Pancreas (tissue), 10 donors: ENCODE measurements around the gene POU3F4. TPM values are rescaled to one million over a fixed set of nuclear protein-coding genes. Genes with fewer than 3 reads are reported as not detected.

Experiments
- ATAC-seq, 4 donors: fragments of 200-7000 bp; cut with Tn5 transposase; one replicate each; pipeline versions ENCODE4 v1.8.0 to v1.9.1; 2020; ENCODE audit warnings: mild to moderate bottlenecking in 4 of 4, moderate library complexity in 4 of 4
- DNase-seq, 6 donors: peaks; one replicate each; pipeline ENCODE4 v3.0.0-alpha.2; 2020
- FAIRE-seq: peaks from 2 replicates; lab custom pipeline; 2012; peaks lifted over from hg19 to GRCh38; lab: Jason Lieb, UNC
- H3K27ac ChIP-seq, 4 donors: fragments of 200-600 bp; sonication (generic); 1 replicate in 3 of 4; 2 replicates in 1 of 4; pipeline versions ENCODE4 v1.5.0 to v1.8.0; 2020
- H3K27me3 ChIP-seq, 4 donors: fragments of 200-600 bp; one replicate each; pipeline ENCODE4 v1.8.0; 2021
- H3K36me3 ChIP-seq, 3 donors: fragments of 200-600 bp; sonication (generic) in 1 of 3; one replicate each; pipeline versions ENCODE4 v1.5.0 to v1.8.0; 2020 to 2021
- H3K4me1 ChIP-seq, 3 donors: fragments of 200-600 bp; one replicate each; pipeline ENCODE4 v1.8.0; 2021
- H3K4me3 ChIP-seq, 4 donors: fragments of 200-600 bp; sonication (generic) in 2 of 4; one replicate each; pipeline versions ENCODE4 v1.5.0 to v1.8.0; 2020 to 2021
- H3K9me3 ChIP-seq, 4 donors: fragments of 200-600 bp; one replicate each; pipeline ENCODE4 v1.8.0; 2021
- WGBS, 2 donors: extraction: QIAGEN DNeasy Blood & Tissue Kit; methylation state at CpG; one replicate each; pipeline ENCODE4 v1.1.7; 2013; 5-methylcytosine and 5-hydroxymethylcytosine counted together
- intact Hi-C, 3 donors: fragments of 100-400 bp; cut with DNase I; formaldehyde crosslinking; loops; one replicate each; pipeline versions ENCODE4 v1.11.1 to v1.14.2; 2022
- polyA plus RNA-seq, 2 donors: library from polyadenylated mRNA; stranded (reverse); fragments of 200-250 nt; gene quantifications; one replicate each; pipeline ENCODE4 v1.2.3, GENCODE V29; 2013
- total RNA-seq, 6 donors: library from RNA; stranded (reverse); fragmentation: NEBNext Ultra II Directional in 4 of 6; extraction: Animal tissue kit (Norgen Biotek cat#: 25700) in 4 of 6; gene quantifications; one replicate each; pipeline versions ENCODE4 v1.2.1 to v1.2.4, GENCODE V29; 2021 to 2023
- TF ChIP-seq, protein P1 (sequence below), 4 donors: fragments of 200-600 bp; sonication (generic) in 3 of 4; IDR thresholded peaks; one replicate each; pipeline versions ENCODE4 v1.5.0 to v1.8.0; 2021; ENCODE audit warnings: antibody characterized with exemption in 4 of 4
- donor health status: healthy with polysubstance abuse.
- donor health status: DM: no; HTN: no; CAD: no; lungs with moderate emphysema.
- donor health status: DM: no; HTN: no; CAD: no.
- donor health status: control.
- donor health status: control.
- donor health status: Bipolar disorder and iron deficiency.
- donor health status: DM: yes; HTN: yes; CAD: no.
- donor health status: DM: no; HTN: no; CAD: no.
- donor health status: DM: no; HTN: no; CAD: no.
- donor health status: DM: yes; HTN: yes; CAD: no.

POU3F4 gene
- total and polyA plus RNA-seq, 8 donors, result not detected

DNA sequence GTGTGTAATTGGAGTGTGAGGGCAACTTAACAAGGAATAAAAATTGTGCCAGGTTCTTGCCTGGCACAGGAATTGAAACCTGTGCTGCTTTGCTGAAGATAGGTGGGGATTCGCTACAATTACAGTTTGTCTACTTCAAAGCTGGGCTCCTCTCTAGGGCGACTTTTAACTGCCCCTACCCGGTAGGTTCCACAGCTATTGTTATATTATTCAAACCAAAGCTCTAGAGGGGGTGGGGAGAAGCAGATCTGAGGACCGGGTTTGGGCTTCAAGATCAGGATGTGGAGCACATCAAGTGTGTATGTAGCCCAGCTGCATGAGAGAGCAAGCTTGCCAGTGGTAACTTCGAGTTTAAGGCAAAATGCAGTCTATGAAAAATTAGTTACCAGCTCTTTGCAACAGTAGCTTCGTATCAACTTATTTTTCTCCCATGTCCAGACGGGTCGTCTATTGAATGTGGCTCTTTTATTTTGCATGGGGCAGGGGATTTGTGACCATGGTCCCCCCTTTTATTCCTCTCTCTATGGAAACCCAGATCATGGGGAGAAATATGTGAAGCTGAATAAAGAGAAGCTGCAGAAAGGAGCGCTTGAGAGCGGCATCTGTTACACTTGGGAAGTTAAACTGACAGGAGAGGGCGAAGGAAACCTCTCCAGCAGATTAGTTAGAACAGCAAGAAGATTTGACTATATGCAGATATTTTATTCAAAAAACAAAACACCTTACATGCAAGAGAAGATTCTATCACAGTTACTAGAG lies 3.2 kb upstream of the POU3F4 start:
- FAIRE-seq (no peak), ATAC-seq (no peak), DNase-seq (no peak)
- no peaks in the 10 kb centered on the region for H3K9me3 ChIP-seq
- no peak overlapping the region for H3K4me3 ChIP-seq
- H3K27ac ChIP-seq, result no peak overlapping the region
- peaks cover 0 to 65% (median 13%) of the 10 kb centered on the region in 4 donors for H3K27me3 ChIP-seq
- no peaks in the 10 kb centered on the region for H3K4me1 ChIP-seq
- intact Hi-C loops, result no loop called here
- WGBS, 2 donors, result 3 to 11% methylated on average over 11 of the region's 11 CpGs
- TF ChIP-seq, protein P1, sequence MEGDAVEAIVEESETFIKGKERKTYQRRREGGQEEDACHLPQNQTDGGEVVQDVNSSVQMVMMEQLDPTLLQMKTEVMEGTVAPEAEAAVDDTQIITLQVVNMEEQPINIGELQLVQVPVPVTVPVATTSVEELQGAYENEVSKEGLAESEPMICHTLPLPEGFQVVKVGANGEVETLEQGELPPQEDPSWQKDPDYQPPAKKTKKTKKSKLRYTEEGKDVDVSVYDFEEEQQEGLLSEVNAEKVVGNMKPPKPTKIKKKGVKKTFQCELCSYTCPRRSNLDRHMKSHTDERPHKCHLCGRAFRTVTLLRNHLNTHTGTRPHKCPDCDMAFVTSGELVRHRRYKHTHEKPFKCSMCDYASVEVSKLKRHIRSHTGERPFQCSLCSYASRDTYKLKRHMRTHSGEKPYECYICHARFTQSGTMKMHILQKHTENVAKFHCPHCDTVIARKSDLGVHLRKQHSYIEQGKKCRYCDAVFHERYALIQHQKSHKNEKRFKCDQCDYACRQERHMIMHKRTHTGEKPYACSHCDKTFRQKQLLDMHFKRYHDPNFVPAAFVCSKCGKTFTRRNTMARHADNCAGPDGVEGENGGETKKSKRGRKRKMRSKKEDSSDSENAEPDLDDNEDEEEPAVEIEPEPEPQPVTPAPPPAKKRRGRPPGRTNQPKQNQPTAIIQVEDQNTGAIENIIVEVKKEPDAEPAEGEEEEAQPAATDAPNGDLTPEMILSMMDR (IDR thresholded peaks at IDR 0.05), result no peak
- H3K36me3 ChIP-seq, result no peaks in the 10 kb centered on the region

DNA sequence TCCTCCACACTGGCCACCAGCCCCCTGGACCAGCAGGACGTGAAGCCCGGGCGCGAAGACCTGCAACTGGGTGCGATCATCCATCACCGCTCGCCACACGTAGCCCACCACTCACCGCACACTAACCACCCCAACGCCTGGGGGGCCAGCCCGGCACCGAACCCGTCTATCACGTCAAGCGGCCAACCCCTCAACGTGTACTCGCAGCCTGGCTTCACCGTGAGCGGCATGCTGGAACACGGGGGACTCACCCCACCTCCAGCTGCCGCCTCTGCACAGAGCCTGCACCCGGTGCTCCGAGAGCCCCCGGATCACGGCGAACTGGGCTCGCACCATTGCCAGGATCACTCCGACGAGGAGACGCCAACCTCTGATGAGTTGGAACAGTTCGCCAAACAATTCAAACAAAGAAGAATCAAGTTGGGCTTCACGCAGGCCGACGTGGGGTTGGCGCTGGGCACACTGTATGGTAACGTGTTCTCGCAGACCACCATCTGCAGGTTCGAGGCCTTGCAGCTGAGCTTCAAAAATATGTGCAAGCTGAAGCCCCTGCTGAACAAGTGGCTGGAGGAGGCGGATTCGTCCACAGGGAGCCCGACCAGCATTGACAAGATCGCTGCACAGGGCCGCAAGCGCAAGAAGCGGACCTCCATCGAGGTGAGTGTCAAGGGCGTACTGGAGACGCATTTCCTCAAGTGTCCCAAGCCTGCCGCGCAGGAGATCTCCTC lies 600 bp downstream of the POU3F4 start:
- intact Hi-C loops, result no loop called here
- peaks cover 0 to 74% (median 17%) of the 10 kb centered on the region in 4 donors for H3K27me3 ChIP-seq

DNA sequence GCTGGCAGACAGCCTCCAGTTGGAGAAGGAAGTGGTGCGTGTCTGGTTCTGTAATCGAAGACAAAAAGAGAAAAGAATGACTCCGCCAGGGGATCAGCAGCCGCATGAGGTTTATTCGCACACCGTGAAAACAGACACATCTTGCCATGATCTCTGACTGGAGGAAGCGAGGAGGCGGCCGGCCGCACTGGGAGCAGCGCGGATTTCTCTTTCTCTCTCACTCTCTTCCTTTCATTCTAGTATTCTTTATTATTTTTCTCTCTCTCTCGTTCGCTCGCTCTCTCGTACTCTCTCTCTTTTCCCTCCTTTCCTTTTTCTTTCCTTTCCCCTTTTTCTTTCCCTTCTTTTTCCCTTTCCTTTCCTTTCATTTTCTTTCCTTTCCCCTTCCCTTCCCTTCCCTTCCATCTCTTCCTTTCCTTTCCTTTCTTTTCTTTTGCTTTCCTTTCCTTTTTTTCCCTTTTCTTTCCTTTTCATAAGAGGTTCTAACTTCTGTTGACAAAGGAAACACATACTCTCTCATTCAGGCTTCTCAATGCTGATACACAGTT lies 1.2 kb downstream of the POU3F4 start:
- no peak overlapping the region for H3K27ac ChIP-seq
- WGBS, 2 donors, result 7 to 28% methylated on average over 16 of the region's 16 CpGs
- peaks cover 0 to 80% (median 17%) of the 10 kb centered on the region in 4 donors for H3K27me3 ChIP-seq
- DNase-seq, result no peak
- no peaks in the 10 kb centered on the region for H3K36me3 ChIP-seq
- no peak overlapping the region for H3K4me3 ChIP-seq
- ATAC-seq, result no peak
- no peaks in the 10 kb centered on the region for H3K9me3 ChIP-seq
- TF ChIP-seq, protein P1 (IDR thresholded peaks at IDR 0.05), result no peak
- intact Hi-C loops, result no loop called here
- no peaks in the 10 kb centered on the region for H3K4me1 ChIP-seq
- no peak for FAIRE-seq

More for the DNA sequence above, 600 bp downstream of the POU3F4 start:
- no peak overlapping the region for H3K27ac ChIP-seq
- H3K9me3 ChIP-seq, result no peaks in the 10 kb centered on the region
- TF ChIP-seq, protein P1 (IDR thresholded peaks at IDR 0.05), result no peak
- ATAC-seq (peak in 1 of 4 donors; percentile 20), DNase-seq (peak in 1 of 6 donors; percentile 70), FAIRE-seq (no peak)
- H3K4me3 ChIP-seq, result no peak overlapping the region
- H3K36me3 ChIP-seq, result no peaks in the 10 kb centered on the region
- H3K4me1 ChIP-seq, result no peaks in the 10 kb centered on the region
- 5 to 32% methylated on average over 48 to 50 of the region's 50 CpGs for WGBS, 2 donors

DNA sequence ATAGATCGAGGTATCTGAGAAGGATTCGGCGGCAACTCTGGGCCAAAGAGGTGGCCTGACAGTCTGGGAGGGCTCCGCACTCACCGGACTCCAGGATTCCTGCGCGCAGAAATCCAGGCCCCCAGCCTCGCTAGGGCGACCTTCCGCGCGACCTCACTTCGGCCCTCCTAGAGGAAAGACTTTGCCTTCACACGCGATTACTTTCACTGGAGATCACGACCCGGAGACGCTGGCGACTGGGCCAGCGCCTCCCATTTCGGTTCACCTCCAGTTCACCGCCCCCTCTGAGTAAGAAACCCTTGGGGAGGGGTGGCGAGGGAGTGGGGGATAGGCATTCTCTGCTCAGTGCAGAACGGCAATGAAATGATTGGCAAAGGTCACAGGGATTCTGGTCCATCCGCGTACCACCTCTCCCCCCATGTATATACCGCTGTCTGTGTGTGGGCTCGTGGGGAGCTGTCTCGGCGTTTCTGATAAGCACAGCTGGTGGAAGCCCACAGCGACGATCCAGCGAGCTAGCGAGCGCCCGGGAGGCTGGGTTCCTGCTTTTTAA lies 2.5 kb downstream of the POU3F4 start:
- peak in 1 of 6 donors; percentile 27 for DNase-seq
- Histone ChIP-seq H3K9me3 (no peaks in the 10 kb centered on the region), H3K4me1 (no peaks in the 10 kb centered on the region), H3K36me3 (no peaks in the 10 kb centered on the region), H3K4me3 (no peak overlapping the region), H3K27me3 (peaks cover 0 to 70% (median 17%) of the 10 kb centered on the region in 4 donors), H3K27ac (no peak overlapping the region)
- TF ChIP-seq, protein P1 (IDR thresholded peaks at IDR 0.05), result no peak
- ATAC-seq, result no peak
- FAIRE-seq, result no peak
- intact Hi-C loops, result no loop called here
- 1 to 19% methylated on average over 36 of the region's 36 CpGs for WGBS, 2 donors
